KMS-11 (cell line): ENCODE results near the gene FOXO3.
"Not testable (repeated sequence)": the region's sequence is repeated elsewhere in the genome, so short reads cannot be mapped to it uniquely, and the experiment has no call there.

Experiments
- H2AFZ ChIP-seq: fragments of 200-600 bp; sonication (generic); 2 replicates; pipeline ENCODE4 v1.6.1; 2016; ENCODE audit warnings: antibody characterized with exemption, mixed run types, low read depth
- H3K27ac ChIP-seq: fragments of 200-600 bp; sonication (generic); 2 replicates; pipeline ENCODE4 v1.6.1; 2016; ENCODE audit warnings: mild to moderate bottlenecking, mixed run types
- H3K27me3 ChIP-seq: fragments of 200-600 bp; sonication (generic); 2 replicates; pipeline ENCODE4 v1.6.1; 2017; ENCODE audit warnings: mild to moderate bottlenecking, low read depth, mixed run types, moderate library complexity; ENCODE audit not compliant: insufficient read depth
- H3K36me3 ChIP-seq: fragments of 200-600 bp; sonication (generic); 2 replicates; pipeline ENCODE4 v1.6.1; 2017; ENCODE audit warnings: mild to moderate bottlenecking, mixed run types; ENCODE audit not compliant: insufficient read depth
- H3K4me1 ChIP-seq: fragments of 200-600 bp; sonication (generic); 2 replicates; pipeline ENCODE4 v1.6.1; 2016; ENCODE audit warnings: mild to moderate bottlenecking, low read depth, mixed run types; ENCODE audit not compliant: poor library complexity, severe bottlenecking
- H3K4me2 ChIP-seq: fragments of 200-600 bp; sonication (generic); 2 replicates; pipeline ENCODE4 v1.7.0; 2016; ENCODE audit warnings: mild to moderate bottlenecking, mixed run types
- H3K4me3 ChIP-seq: fragments of 200-600 bp; sonication (generic); IDR thresholded peaks from 2 replicates; pipeline ENCODE4 v1.6.1; 2017; ENCODE audit warnings: low read depth, low read length, mixed read lengths; ENCODE audit not compliant: insufficient read depth
- H3K79me2 ChIP-seq: fragments of 200-600 bp; sonication (generic); 2 replicates; pipeline ENCODE4 v1.6.1; 2016; ENCODE audit warnings: low read depth, mixed run types; ENCODE audit not compliant: insufficient read depth
- H3K9ac ChIP-seq: fragments of 200-600 bp; sonication (generic); 2 replicates; pipeline ENCODE4 v1.6.1; 2016; ENCODE audit warnings: mild to moderate bottlenecking, mixed run types
- H4K20me1 ChIP-seq: fragments of 200-600 bp; sonication (generic); 2 replicates; pipeline ENCODE4 v1.6.1; 2016; ENCODE audit warnings: mild to moderate bottlenecking, mixed run types; ENCODE audit not compliant: insufficient read depth
- TF ChIP-seq, protein P1 (sequence below): fragments of 200-600 bp; sonication (generic); conservative IDR thresholded peaks from 2 replicates; pipeline ENCODE4 v1.6.1; 2017; ENCODE audit warnings: low read depth, mild to moderate bottlenecking, antibody characterized with exemption, low read length, moderate library complexity, mixed read lengths

FOXO3 gene

DNA sequence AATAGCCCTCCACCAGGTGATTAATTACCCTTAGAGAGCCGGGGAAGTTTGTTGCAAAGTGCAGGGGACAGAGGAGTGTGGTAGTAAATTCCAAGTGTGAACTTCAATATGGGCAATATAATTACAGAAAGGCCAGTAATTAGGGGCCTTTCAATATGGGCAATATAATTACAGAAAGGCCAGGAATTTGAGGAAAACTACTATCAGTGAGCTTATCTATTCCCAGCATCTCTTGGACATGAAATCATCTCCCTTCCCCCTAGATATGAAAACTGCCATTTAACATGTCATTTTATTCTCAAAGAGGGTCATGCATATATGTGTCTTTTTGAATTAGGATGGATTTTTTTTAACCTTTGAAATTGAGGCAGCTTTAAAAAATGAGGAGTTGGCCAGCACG, 102.0 kb downstream of the FOXO3 start:
- no peak overlapping the region; the same call in 1 of the 2 replicates for H3K27ac ChIP-seq
- TF ChIP-seq, protein P1, sequence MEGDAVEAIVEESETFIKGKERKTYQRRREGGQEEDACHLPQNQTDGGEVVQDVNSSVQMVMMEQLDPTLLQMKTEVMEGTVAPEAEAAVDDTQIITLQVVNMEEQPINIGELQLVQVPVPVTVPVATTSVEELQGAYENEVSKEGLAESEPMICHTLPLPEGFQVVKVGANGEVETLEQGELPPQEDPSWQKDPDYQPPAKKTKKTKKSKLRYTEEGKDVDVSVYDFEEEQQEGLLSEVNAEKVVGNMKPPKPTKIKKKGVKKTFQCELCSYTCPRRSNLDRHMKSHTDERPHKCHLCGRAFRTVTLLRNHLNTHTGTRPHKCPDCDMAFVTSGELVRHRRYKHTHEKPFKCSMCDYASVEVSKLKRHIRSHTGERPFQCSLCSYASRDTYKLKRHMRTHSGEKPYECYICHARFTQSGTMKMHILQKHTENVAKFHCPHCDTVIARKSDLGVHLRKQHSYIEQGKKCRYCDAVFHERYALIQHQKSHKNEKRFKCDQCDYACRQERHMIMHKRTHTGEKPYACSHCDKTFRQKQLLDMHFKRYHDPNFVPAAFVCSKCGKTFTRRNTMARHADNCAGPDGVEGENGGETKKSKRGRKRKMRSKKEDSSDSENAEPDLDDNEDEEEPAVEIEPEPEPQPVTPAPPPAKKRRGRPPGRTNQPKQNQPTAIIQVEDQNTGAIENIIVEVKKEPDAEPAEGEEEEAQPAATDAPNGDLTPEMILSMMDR = no peak
- H3K4me2 ChIP-seq = no peak overlapping the region
- H3K9ac ChIP-seq = no peak overlapping the region
- H2AFZ ChIP-seq = no peak overlapping the region
- H3K4me3 ChIP-seq = no peak overlapping the region
- H4K20me1 ChIP-seq = no peaks in the 10 kb centered on the region; the same call in 1 of the 2 replicates
- H3K79me2 ChIP-seq = peaks cover 89% of the 10 kb centered on the region
- no peaks in the 10 kb centered on the region for H3K27me3 ChIP-seq
- no peaks in the 10 kb centered on the region for H3K36me3 ChIP-seq
- peaks cover 75% of the 10 kb centered on the region for H3K4me1 ChIP-seq

DNA sequence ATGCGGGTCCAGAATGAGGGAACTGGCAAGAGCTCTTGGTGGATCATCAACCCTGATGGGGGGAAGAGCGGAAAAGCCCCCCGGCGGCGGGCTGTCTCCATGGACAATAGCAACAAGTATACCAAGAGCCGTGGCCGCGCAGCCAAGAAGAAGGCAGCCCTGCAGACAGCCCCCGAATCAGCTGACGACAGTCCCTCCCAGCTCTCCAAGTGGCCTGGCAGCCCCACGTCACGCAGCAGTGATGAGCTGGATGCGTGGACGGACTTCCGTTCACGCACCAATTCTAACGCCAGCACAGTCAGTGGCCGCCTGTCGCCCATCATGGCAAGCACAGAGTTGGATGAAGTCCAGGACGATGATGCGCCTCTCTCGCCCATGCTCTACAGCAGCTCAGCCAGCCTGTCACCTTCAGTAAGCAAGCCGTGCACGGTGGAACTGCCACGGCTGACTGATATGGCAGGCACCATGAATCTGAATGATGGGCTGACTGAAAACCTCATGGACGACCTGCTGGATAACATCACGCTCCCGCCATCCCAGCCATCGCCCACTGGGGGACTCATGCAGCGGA, 102.9 kb downstream of the FOXO3 start:
- H3K9ac ChIP-seq, H3K4me3 ChIP-seq, H3K36me3 ChIP-seq, H3K27ac ChIP-seq, H3K4me2 ChIP-seq, H2AFZ ChIP-seq, H4K20me1 ChIP-seq, H3K27me3 ChIP-seq: not testable (repeated sequence)
- Histone ChIP-seq H3K79me2 (peaks cover 89% of the 10 kb centered on the region), H3K4me1 (peaks cover 80% of the 10 kb centered on the region)

DNA sequence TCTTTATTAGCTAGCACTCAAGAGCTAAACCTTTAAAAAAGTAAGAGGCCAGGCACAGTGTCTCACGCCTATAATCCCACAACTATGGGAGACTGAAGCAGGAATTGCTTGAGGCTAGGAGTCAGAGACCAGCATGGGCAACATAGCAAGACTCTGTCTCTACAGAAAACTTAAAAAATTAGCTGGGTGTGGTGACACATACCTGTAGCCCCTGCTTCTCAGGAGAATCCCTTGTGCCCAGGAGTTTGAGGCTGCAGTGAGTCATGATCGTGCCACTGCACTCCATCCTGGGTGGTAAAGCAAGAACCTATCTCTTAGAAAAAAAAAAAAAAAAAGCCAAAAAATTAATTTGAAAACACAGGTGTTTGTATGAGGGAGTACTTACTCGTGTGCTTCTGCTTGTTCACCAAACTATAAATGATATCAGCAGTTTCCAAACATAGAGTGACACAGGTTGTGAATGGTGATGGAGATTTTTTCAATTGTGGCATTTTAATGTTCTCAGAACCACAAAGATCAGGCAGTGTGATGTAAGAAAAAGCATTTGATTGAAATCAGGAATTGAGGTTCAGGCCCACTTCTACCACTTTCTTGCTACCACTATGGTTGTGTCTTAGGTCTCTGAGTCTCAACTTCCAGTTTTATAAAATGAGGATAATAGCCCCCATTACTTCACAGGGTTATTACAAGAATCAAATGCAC, 104.9 kb downstream of the FOXO3 start:
- Histone ChIP-seq H3K36me3 (no peaks in the 10 kb centered on the region), H3K4me2 (peak overlapping the region; percentile 39; the same call in 1 of the 2 replicates), H2AFZ (no peak overlapping the region), H3K4me1 (peaks cover 80% of the 10 kb centered on the region), H3K4me3 (no peak overlapping the region), H4K20me1 (no peaks in the 10 kb centered on the region; the same call in 1 of the 2 replicates), H3K27ac (peak overlapping the region; percentile 2; the same call in 1 of the 2 replicates), H3K27me3 (no peaks in the 10 kb centered on the region), H3K9ac (no peak overlapping the region), H3K79me2 (peaks cover 89% of the 10 kb centered on the region)
- TF ChIP-seq, protein P1 = no peak

DNA sequence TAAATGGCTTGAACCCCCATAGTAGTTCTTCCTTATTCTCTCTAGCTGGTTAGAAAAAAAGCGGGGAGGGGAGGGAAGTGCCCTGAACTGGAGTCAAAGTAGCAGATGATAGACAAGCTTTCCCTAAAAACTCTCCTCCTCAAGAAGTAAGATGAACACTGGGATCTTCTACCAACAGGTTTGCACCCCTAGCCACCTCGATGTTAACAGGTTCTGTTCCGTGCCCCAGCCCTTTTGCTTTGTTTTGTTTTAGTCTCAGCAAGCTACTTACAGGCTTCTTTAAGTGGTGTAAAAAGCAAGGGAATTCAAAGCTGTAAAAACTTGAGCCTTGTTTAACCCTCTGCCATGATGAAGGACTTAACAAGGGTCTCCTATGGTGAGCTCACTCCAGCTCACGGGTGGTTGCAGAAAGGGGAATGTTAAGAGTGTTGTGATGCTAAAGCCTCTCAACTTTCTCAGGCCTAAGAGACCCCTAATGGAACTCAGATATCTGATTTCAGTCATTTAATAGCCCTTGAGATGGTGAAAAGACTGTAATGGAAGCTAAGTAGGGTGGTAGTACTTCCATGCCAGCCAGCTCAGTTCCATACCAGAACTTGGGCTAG, 106.0 kb downstream of the FOXO3 start:
- Histone ChIP-seq H3K9ac (no peak overlapping the region), H2AFZ (no peak overlapping the region), H3K4me2 (peak overlapping the region; percentile 62; the same call in 1 of the 2 replicates), H3K27me3 (no peaks in the 10 kb centered on the region), H3K4me1 (peaks cover 80% of the 10 kb centered on the region), H3K79me2 (peaks cover 89% of the 10 kb centered on the region), H3K36me3 (no peaks in the 10 kb centered on the region), H4K20me1 (no peaks in the 10 kb centered on the region; the same call in 1 of the 2 replicates), H3K27ac (peak overlapping the region; percentile 45; the same call in 1 of the 2 replicates), H3K4me3 (no peak overlapping the region)
- TF ChIP-seq, protein P1 = no peak
